K562 (cell line): ENCODE measurements around the gene MEGF11. TPM values are rescaled to one million over a fixed set of nuclear protein-coding genes. Genes with fewer than 3 reads are reported as not detected.

Experiments used
- ATAC-seq: fragments of 200-7000 bp; cut with Tn5 transposase; 3 replicates; pipeline ENCODE4 v1.9.1; 2020; ENCODE audit warnings: moderate library complexity
- BruUV-seq: library from RNA; stranded (reverse); fragments of 400-500 nt; replicated peaks from 2 replicates; lab custom pipeline; 2021; lab: Mats Ljungman, UMichigan
- CTCF ChIA-PET: fragments of 300-600 bp; formaldehyde crosslinking; extraction: SDS; loops from one replicate; lab custom pipeline; 2021; ENCODE audit warnings: low intra/inter-chr PET ratio; lab: Yijun Ruan, JAX
- POLR2A ChIA-PET: fragments of 300-600, 350-650 bp; sonication (Branson Sonifier 250); formaldehyde crosslinking; extraction: SDS; loops from one replicate; lab custom pipeline; 2021; ENCODE audit warnings: antibody characterized with exemption, inconsistent platforms; lab: Yijun Ruan, JAX
- DNase-seq, 4 experiments: peaks; one replicate each; pipeline versions ENCODE4 v3.0.0 to v3.0.0-alpha.2; 2011 to 2018; ENCODE audit warnings: low spot score in 3 of 4, mixed read lengths in 3 of 4; ENCODE audit errors: extremely low read depth in 1 of 4
- FAIRE-seq: peaks from 2 replicates; lab custom pipeline; 2011; peaks lifted over from hg19 to GRCh38; lab: Jason Lieb, UNC
- H2AFZ ChIP-seq: 2 replicates; pipeline ENCODE4 v1.6.0; 2011; ENCODE audit warnings: low read depth, low read length, control low read depth, inconsistent platforms
- H3K27ac ChIP-seq: fragments of 200-600 bp; 3 replicates; pipeline ENCODE4 v1.8.0; 2011; ENCODE audit warnings: low read depth, mild to moderate bottlenecking, control low read depth, inconsistent platforms, low read length, moderate library complexity, mixed read lengths; ENCODE audit errors: extremely low read depth
- H3K27me3 ChIP-seq, 2 experiments: fragments of 300-600 bp in 1 of 2; 2 replicates in 1 of 2; 3 replicates in 1 of 2; pipeline versions ENCODE4 v1.6.0 to v1.8.0; 2011; ENCODE audit warnings: inconsistent platforms in 2 of 2, low read length in 2 of 2, mild to moderate bottlenecking in 1 of 2, mixed read lengths in 1 of 2, moderate library complexity in 1 of 2; ENCODE audit not compliant: control insufficient read depth in 2 of 2, insufficient read depth in 2 of 2
- H3K36me3 ChIP-seq: fragments of 300-600 bp; 3 replicates; pipeline ENCODE4 v1.8.0; 2011; ENCODE audit warnings: mild to moderate bottlenecking, low read length, inconsistent platforms; ENCODE audit not compliant: control insufficient read depth, insufficient read depth
- H3K4me1 ChIP-seq, 2 experiments: fragments of 200-600 bp in 1 of 2; replicated peaks in 1 of 2; 2 replicates in 1 of 2; 3 replicates in 1 of 2; pipeline versions ENCODE4 v1.5.1 to v1.8.0; 2011; ENCODE audit warnings: inconsistent platforms in 2 of 2, low read length in 2 of 2, mild to moderate bottlenecking in 1 of 2, mixed read lengths in 1 of 2, moderate library complexity in 1 of 2; ENCODE audit not compliant: control insufficient read depth in 2 of 2, insufficient read depth in 2 of 2
- H3K4me2 ChIP-seq: 2 replicates; pipeline ENCODE4 v1.6.1; 2011; ENCODE audit warnings: low read length, control low read depth, inconsistent platforms, mixed read lengths; ENCODE audit not compliant: insufficient read depth
- H3K4me3 ChIP-seq: fragments of 200-600 bp; sonication (generic), shearing (Covaris generic); 2 replicates; pipeline ENCODE4 v1.5.1; 2016; ENCODE audit warnings: control low read depth, inconsistent platforms
- H3K79me2 ChIP-seq: fragments of 200-600 bp; 3 replicates; pipeline ENCODE4 v1.8.0; 2011; ENCODE audit warnings: low read length, inconsistent platforms; ENCODE audit not compliant: control insufficient read depth, insufficient read depth
- H3K9ac ChIP-seq, 2 experiments: 2 replicates each; pipeline versions ENCODE4 v1.6.0 to v1.6.1; 2011; ENCODE audit warnings: low read depth in 2 of 2, low read length in 2 of 2, control low read depth in 1 of 2, inconsistent platforms in 1 of 2, mild to moderate bottlenecking in 1 of 2, mixed read lengths in 1 of 2; ENCODE audit not compliant: insufficient read depth in 1 of 2
- H3K9me1 ChIP-seq: one replicate; pipeline ENCODE4 v1.6.0; 2011; ENCODE audit warnings: inconsistent platforms, mild to moderate bottlenecking, low read length, moderate library complexity; ENCODE audit not compliant: control insufficient read depth, insufficient read depth
- H3K9me3 ChIP-seq: replicated peaks from 2 replicates; pipeline ENCODE4 v1.5.1; 2011; ENCODE audit warnings: low read depth, low read length, inconsistent platforms; ENCODE audit not compliant: control insufficient read depth, insufficient read depth
- H4K20me1 ChIP-seq: replicated peaks from 2 replicates; pipeline ENCODE4 v1.6.1; 2011; ENCODE audit warnings: low read length, inconsistent platforms, mixed read lengths; ENCODE audit not compliant: control insufficient read depth, insufficient read depth
- CEBPG ChIP-seq, 3 experiments: fragments of 200-800 bp in 1 of 3; sonication (Bioruptor generic) in 1 of 3; sonication (generic) in 1 of 3; formaldehyde crosslinking in 1 of 3; IDR thresholded peaks in 2 of 3; conservative IDR thresholded peaks in 1 of 3; 2 replicates each; pipeline versions ENCODE4 v1.6.1 to v1.8.0; 2016 to 2022; ENCODE audit warnings: missing compliant biosample characterization in 2 of 3, missing genetic modification characterization in 2 of 3, mild to moderate bottlenecking in 1 of 3, missing genetic modification reagents in 1 of 3
- GABPB1 ChIP-seq: sonication (generic); formaldehyde crosslinking; IDR thresholded peaks from 2 replicates; pipeline ENCODE4 v1.8.0; 2022; ENCODE audit warnings: mild to moderate bottlenecking, missing genetic modification reagents
- RFX7 ChIP-seq: fragments of 250-450 bp; sonication (Bioruptor Pico); IDR thresholded peaks from 2 replicates; pipeline ENCODE4 v1.5.1; 2021; ENCODE audit warnings: mild to moderate bottlenecking
- SP2 ChIP-seq: IDR thresholded peaks from 2 replicates; pipeline ENCODE4 v1.6.1; 2011; ENCODE audit warnings: mild to moderate bottlenecking, low read depth, low read length, moderate library complexity; ENCODE audit not compliant: poor library complexity, severe bottlenecking; ENCODE audit errors: extremely low read depth
- SREBF1 ChIP-seq: fragments of 150-350 bp; IDR thresholded peaks from 2 replicates; pipeline ENCODE4 v1.6.1; 2014; ENCODE audit warnings: antibody characterized with exemption, low read depth, low read length, borderline replicate concordance
- TBL1XR1 ChIP-seq, 2 experiments: IDR thresholded peaks; 2 replicates each; pipeline ENCODE4 v1.6.1; 2012; ENCODE audit warnings: improper control_type of control experiment in 2 of 2, low read length in 2 of 2, mild to moderate bottlenecking in 1 of 2
- ZNF583 ChIP-seq: fragments of 250-450 bp; sonication (Bioruptor Pico); IDR thresholded peaks from 2 replicates; pipeline ENCODE4 v1.4.0; 2020
- WGBS: fragments of 100-300 bp; shearing (Covaris generic); methylation state at CpG from one replicate; pipeline ENCODE4 v1.1.6; 2016; ENCODE audit warnings: low coverage, mixed read lengths; ENCODE audit not compliant: insufficient coverage; ENCODE audit errors: missing lambda C conversion rate; 5-methylcytosine and 5-hydroxymethylcytosine counted together
- in situ Hi-C: fragments of 300-500 bp; cut with MboI; formaldehyde crosslinking; loops from 4 replicates; pipeline ENCODE4 v1.15.0; 2018; ENCODE audit warnings: inconsistent platforms, mixed read lengths
- intact Hi-C: fragments of 100-400 bp; cut with micrococcal nuclease; formaldehyde crosslinking; loops from 2 replicates; pipeline ENCODE4 v1.14.2; 2022
- polyA plus RNA-seq, 8 experiments: library from polyadenylated mRNA; depleted of rRNA in 4 of 8; stranded (reverse) in 5 of 8; unstranded in 3 of 8; fragments of >200 nt; fragmentation: Nextera tagmentation in 2 of 8; fragmentation: Illumina TruSeq in 1 of 8; extraction: Ambion mirVana in 2 of 8; extraction: Trizol in 1 of 8; gene quantifications; 2 replicates each; pipeline versions ENCODE4 v1.2.1 to v1.2.3, GENCODE V29; 2011 to 2014; ENCODE audit warnings: inconsistent platforms in 1 of 8, missing spikeins in 1 of 8
- total RNA-seq, 7 experiments: library from RNA; depleted of rRNA in 6 of 7; stranded (reverse); fragments of >200 nt in 6 of 7; fragmentation: Illumina TruSeq in 2 of 7; extraction: Trizol in 2 of 7; gene quantifications; 2 replicates each; pipeline versions ENCODE4 v1.2.1 to v1.2.3, GENCODE V29; 2011 to 2021; ENCODE audit warnings: low replicate concordance in 1 of 7
- TF ChIP-seq, protein P1 (sequence below), 2 experiments: fragments of 450-650 bp; formaldehyde crosslinking in 1 of 2; IDR thresholded peaks; 2 replicates each; pipeline versions ENCODE4 v1.4.0 to v1.6.1; 2014 to 2020; ENCODE audit warnings: mild to moderate bottlenecking in 2 of 2, borderline replicate concordance in 1 of 2, low read depth in 1 of 2

MEGF11 gene
- total and polyA plus RNA-seq, 9 of the 15 experiments (the other 6 are each of a cell fraction or from before 2014, with no cell fraction given), result 0.06 to 0.23 (median 0.20) TPM; not detected in 6

GRCh38 chr15:66169625-66170024 lies 83.9 kb downstream of the MEGF11 start (continued):
- TF ChIP-seq, protein P1, sequence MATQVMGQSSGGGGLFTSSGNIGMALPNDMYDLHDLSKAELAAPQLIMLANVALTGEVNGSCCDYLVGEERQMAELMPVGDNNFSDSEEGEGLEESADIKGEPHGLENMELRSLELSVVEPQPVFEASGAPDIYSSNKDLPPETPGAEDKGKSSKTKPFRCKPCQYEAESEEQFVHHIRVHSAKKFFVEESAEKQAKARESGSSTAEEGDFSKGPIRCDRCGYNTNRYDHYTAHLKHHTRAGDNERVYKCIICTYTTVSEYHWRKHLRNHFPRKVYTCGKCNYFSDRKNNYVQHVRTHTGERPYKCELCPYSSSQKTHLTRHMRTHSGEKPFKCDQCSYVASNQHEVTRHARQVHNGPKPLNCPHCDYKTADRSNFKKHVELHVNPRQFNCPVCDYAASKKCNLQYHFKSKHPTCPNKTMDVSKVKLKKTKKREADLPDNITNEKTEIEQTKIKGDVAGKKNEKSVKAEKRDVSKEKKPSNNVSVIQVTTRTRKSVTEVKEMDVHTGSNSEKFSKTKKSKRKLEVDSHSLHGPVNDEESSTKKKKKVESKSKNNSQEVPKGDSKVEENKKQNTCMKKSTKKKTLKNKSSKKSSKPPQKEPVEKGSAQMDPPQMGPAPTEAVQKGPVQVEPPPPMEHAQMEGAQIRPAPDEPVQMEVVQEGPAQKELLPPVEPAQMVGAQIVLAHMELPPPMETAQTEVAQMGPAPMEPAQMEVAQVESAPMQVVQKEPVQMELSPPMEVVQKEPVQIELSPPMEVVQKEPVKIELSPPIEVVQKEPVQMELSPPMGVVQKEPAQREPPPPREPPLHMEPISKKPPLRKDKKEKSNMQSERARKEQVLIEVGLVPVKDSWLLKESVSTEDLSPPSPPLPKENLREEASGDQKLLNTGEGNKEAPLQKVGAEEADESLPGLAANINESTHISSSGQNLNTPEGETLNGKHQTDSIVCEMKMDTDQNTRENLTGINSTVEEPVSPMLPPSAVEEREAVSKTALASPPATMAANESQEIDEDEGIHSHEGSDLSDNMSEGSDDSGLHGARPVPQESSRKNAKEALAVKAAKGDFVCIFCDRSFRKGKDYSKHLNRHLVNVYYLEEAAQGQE (IDR thresholded peaks at IDR 0.05; ENCODE audit: borderline replicate concordance), result peak; percentile 12; the same call in 1 of the 2 replicates
- TF ChIP-seq, protein P1 (CRISPR knock-in tag; IDR thresholded peaks at IDR 0.05; ENCODE audit: low read depth), result no peak

- ATAC-seq (no peak), FAIRE-seq (no peak), DNase-seq (no peak)
- 2% methylated on average over 12 of the region's 12 CpGs for WGBS
- BruUV-seq, result no TSS peak
- POLR2A ChIA-PET, result interaction anchor here (0.6 to 0.7 kb wide), 3 partner anchors 9 to 48 kb away, joined by 3 to 4 read pairs (median 3); no protein-coding TSS in a partner anchor
- Histone ChIP-seq H3K9me3 (no peaks in the 10 kb centered on the region), H3K4me1 (no peaks in the 10 kb centered on the region; a peak in 1 of 5 replicates), H3K27ac (no peak overlapping the region), H4K20me1 (0 out of 2 replicates have a peak, but pooled peaks cover 5% of the 10 kb centered on the region), H3K9me1 (no peaks in the 10 kb centered on the region), H3K79me2 (no peaks in the 10 kb centered on the region), H2AFZ (no peak overlapping the region), H3K36me3 (no peaks in the 10 kb centered on the region), H3K4me2 (no peak overlapping the region), H3K27me3 (peaks cover 50 to 91% of the 10 kb centered on the region in 2 experiments), H3K4me3 (no peak overlapping the region), H3K9ac (no peak overlapping the region; a peak in 1 of 4 replicates)
- in situ Hi-C loops (no loop called here), intact Hi-C loops (no loop called here)
- CTCF ChIA-PET, result no interaction called here
- no peak for TF ChIP-seq SREBF1
- TF ChIP-seq ZNF583, result no peak
- no peak for TF ChIP-seq TBL1XR1 (IDR thresholded peaks at IDR 0.05; ENCODE audit: low read length in 2 of 2)
- TF ChIP-seq RFX7, result no peak
- TF ChIP-seq CEBPG (CRISPR knock-in tag; IDR thresholded peaks at IDR 0.05), result no peak
- TF ChIP-seq CEBPG (tag; conservative IDR thresholded peaks at IDR 0.05 in 1 of 2, IDR thresholded peaks at IDR 0.05 in 1 of 2), result no peak
- TF ChIP-seq GABPB1 (CRISPR knock-in tag), result no peak
- no peak for TF ChIP-seq SP2
Observed at GRCh38 chr15:66169023-66169422, 84.5 kb downstream of the MEGF11 start.
